Endothelial cell of umbilical vein (primary cell): ENCODE data around the gene PHKG2. TPM values are rescaled to one million over a fixed set of nuclear protein-coding genes. Genes with fewer than 3 reads are reported as not detected.

ENCODE experiments used
- BruUV-seq: library from RNA; stranded (reverse); fragments of 400-500 nt; replicated peaks from 2 replicates; lab custom pipeline; 2021; lab: Mats Ljungman, UMichigan
- CTCF ChIA-PET: fragments of 300-600, 350-600 bp; sonication (Branson Sonifier 250); formaldehyde crosslinking; loops from one replicate; lab custom pipeline; 2021; ENCODE audit warnings: antibody characterized with exemption, inconsistent platforms; lab: Charles Lee
- POLR2A ChIA-PET: fragments of 300-600, 350-600 bp; sonication (Branson Sonifier 250); formaldehyde crosslinking; loops from one replicate; lab custom pipeline; 2021; ENCODE audit warnings: antibody characterized with exemption, inconsistent platforms; lab: Charles Lee
- DNase-seq: peaks from one replicate; pipeline ENCODE4 v3.0.0-alpha.2; 2011; ENCODE audit warnings: low read depth, low spot score
- FAIRE-seq: peaks from 2 replicates; lab custom pipeline; 2011; peaks lifted over from hg19 to GRCh38; lab: Jason Lieb, UNC
- H2AFZ ChIP-seq: 2 replicates; pipeline ENCODE4 v1.6.0; 2012; ENCODE audit warnings: low read depth, low read length, control low read depth, inconsistent platforms
- H3K27ac ChIP-seq: 2 replicates; pipeline ENCODE4 v1.5.1; 2011; ENCODE audit warnings: low read depth, mild to moderate bottlenecking, control low read depth, low read length, moderate library complexity; ENCODE audit not compliant: insufficient read depth
- H3K27me3 ChIP-seq, 2 experiments: 2 replicates each; pipeline versions ENCODE4 v1.6.0 to v1.6.1; 2011; ENCODE audit warnings: low read length in 2 of 2, mixed read lengths in 1 of 2; ENCODE audit not compliant: control insufficient read depth in 2 of 2, insufficient read depth in 2 of 2
- H3K36me3 ChIP-seq, 2 experiments: 2 replicates in 1 of 2; 3 replicates in 1 of 2; pipeline ENCODE4 v1.5.1; 2011; ENCODE audit warnings: low read length in 2 of 2, mild to moderate bottlenecking in 1 of 2, moderate library complexity in 1 of 2; ENCODE audit not compliant: control insufficient read depth in 2 of 2, insufficient read depth in 2 of 2; ENCODE audit errors: extremely low read depth in 1 of 2
- H3K4me1 ChIP-seq: 3 replicates; pipeline ENCODE4 v1.5.1; 2011; ENCODE audit warnings: mild to moderate bottlenecking, low read length; ENCODE audit not compliant: control insufficient read depth, insufficient read depth; ENCODE audit errors: extremely low read depth
- H3K4me2 ChIP-seq: 2 replicates; pipeline ENCODE4 v1.6.1; 2011; ENCODE audit warnings: low read length, control low read depth, mixed read lengths; ENCODE audit not compliant: insufficient read depth
- H3K4me3 ChIP-seq, 3 experiments: fragments of 200-600 bp in 1 of 3; sonication (generic), shearing (Covaris generic) in 1 of 3; replicated peaks in 1 of 3; 2 replicates each; pipeline ENCODE4 v1.5.1; 2011 to 2016; ENCODE audit warnings: control low read depth in 3 of 3, low read length in 3 of 3, mild to moderate bottlenecking in 2 of 3, inconsistent platforms in 1 of 3, low read depth in 1 of 3, moderate library complexity in 1 of 3; ENCODE audit not compliant: insufficient read depth in 1 of 3
- H3K79me2 ChIP-seq: 2 replicates; pipeline ENCODE4 v1.6.0; 2012; ENCODE audit warnings: low read length, inconsistent platforms; ENCODE audit not compliant: control insufficient read depth, insufficient read depth
- H3K9ac ChIP-seq: replicated peaks from 2 replicates; pipeline ENCODE3; 2011; ENCODE audit warnings: low read length, control low read depth; ENCODE audit not compliant: insufficient read depth; ENCODE audit errors: extremely low read depth
- H3K9me1 ChIP-seq: replicated peaks from 3 replicates; pipeline ENCODE4 v1.6.0; 2011; ENCODE audit warnings: mild to moderate bottlenecking, low read length; ENCODE audit not compliant: control insufficient read depth, insufficient read depth; ENCODE audit errors: extremely low read depth
- H3K9me3 ChIP-seq: replicated peaks from 2 replicates; pipeline ENCODE4 v1.5.1; 2012; ENCODE audit warnings: low read length, inconsistent platforms; ENCODE audit not compliant: control insufficient read depth, insufficient read depth
- H4K20me1 ChIP-seq: replicated peaks from 2 replicates; pipeline ENCODE3; 2011; ENCODE audit warnings: mild to moderate bottlenecking, low read length; ENCODE audit not compliant: control insufficient read depth, insufficient read depth; ENCODE audit errors: extremely low read depth
- CTCF ChIP-seq, 2 donors: IDR thresholded peaks; 1 replicate in 1 of 2; 2 replicates in 1 of 2; pipeline ENCODE4 v1.5.1; 2011; ENCODE audit warnings: low read length in 2 of 2, mild to moderate bottlenecking in 2 of 2, moderate library complexity in 2 of 2, control low read depth in 1 of 2, inconsistent platforms in 1 of 2, low read depth in 1 of 2; ENCODE audit not compliant: insufficient read depth in 1 of 2; ENCODE audit errors: extremely low read depth in 1 of 2
- EZH2 ChIP-seq: IDR thresholded peaks from 2 replicates; pipeline ENCODE4 v1.6.1; 2012; ENCODE audit warnings: borderline replicate concordance, low read depth, mild to moderate bottlenecking, moderate library complexity, low read length, inconsistent platforms; ENCODE audit not compliant: severe bottlenecking
- FOS ChIP-seq: IDR thresholded peaks from 2 replicates; pipeline ENCODE4 v1.6.1; 2011; ENCODE audit warnings: mild to moderate bottlenecking, low read length, moderate library complexity, borderline replicate concordance; ENCODE audit not compliant: insufficient read depth
- GATA2 ChIP-seq: IDR thresholded peaks from 2 replicates; pipeline ENCODE4 v1.7.0; 2011; ENCODE audit warnings: low read depth, mild to moderate bottlenecking, moderate library complexity, mixed read lengths, low read length; ENCODE audit not compliant: insufficient read length, insufficient read depth
- JUN ChIP-seq: IDR thresholded peaks from 2 replicates; pipeline ENCODE4 v1.6.1; 2011; ENCODE audit warnings: borderline replicate concordance, low read depth; ENCODE audit not compliant: insufficient read length, insufficient read depth
- MAX ChIP-seq: IDR thresholded peaks from 2 replicates; pipeline ENCODE4 v1.6.1; 2011; ENCODE audit not compliant: insufficient read depth, insufficient read length
- MYC ChIP-seq: IDR thresholded peaks from one replicate; pipeline ENCODE4 v1.6.1; 2011; ENCODE audit warnings: mild to moderate bottlenecking, low read depth, low read length
- POLR2A ChIP-seq: IDR thresholded peaks from 2 replicates; pipeline ENCODE4 v1.6.1; 2012; ENCODE audit warnings: low read depth, mild to moderate bottlenecking, control low read depth, low read length
- POLR2AphosphoS5 ChIP-seq: IDR thresholded peaks from 2 replicates; pipeline ENCODE4 v1.6.1; 2012; ENCODE audit warnings: low read depth, mild to moderate bottlenecking, control low read depth, low read length, moderate library complexity; ENCODE audit not compliant: insufficient read depth
- dilution Hi-C: fragments of 300-500 bp; cut with MboI; formaldehyde crosslinking; loops from one replicate; pipeline ENCODE4 v1.15.0; 2019; ENCODE audit warnings: low sequenced_read_pairs; ENCODE audit not compliant: extremely low pct_ligation_motif_present
- intact Hi-C: fragments of 100-400 bp; cut with micrococcal nuclease; formaldehyde crosslinking; loops from one replicate; pipeline ENCODE4 v1.10.0; 2022
- polyA plus RNA-seq, 4 experiments: library from polyadenylated mRNA; depleted of rRNA in 3 of 4; stranded (reverse) in 3 of 4; unstranded in 1 of 4; fragments of >200 nt; gene quantifications; 2 replicates each; pipeline versions ENCODE4 v1.2.1 to v1.2.3, GENCODE V29; 2011 to 2012; ENCODE audit warnings: missing spikeins in 1 of 4
- total RNA-seq: library from RNA; stranded (reverse); gene quantifications from 2 replicates; pipeline ENCODE4 v1.2.3, GENCODE V29; 2021

Gene PHKG2
- total and polyA plus RNA-seq, 2 donors (not counting 3 experiments of a cell fraction or from before 2014, with no cell fraction given) = 33.0 to 48.8 TPM

- no peaks in the 10 kb centered on the region for H4K20me1 ChIP-seq
- H3K36me3 ChIP-seq = peaks cover 22 to 58% of the 10 kb centered on the region in 2 experiments
- H3K9me3 ChIP-seq = no peaks in the 10 kb centered on the region
- intact Hi-C loops = no loop called here
- FAIRE-seq = no peak
- no peaks in the 10 kb centered on the region for H3K9me1 ChIP-seq
- H2AFZ ChIP-seq = no peak overlapping the region
- H3K27me3 ChIP-seq = no peaks in the 10 kb centered on the region
- no peak overlapping the region for H3K9ac ChIP-seq
- no peak overlapping the region for H3K27ac ChIP-seq
- no peak for DNase-seq
- dilution Hi-C loops = no loop called here
- H3K79me2 ChIP-seq = peaks cover 22% of the 10 kb centered on the region
- H3K4me3 ChIP-seq = no peak overlapping the region
- H3K4me1 ChIP-seq = peaks cover 11% of the 10 kb centered on the region
- ChIA-PET POLR2A (no interaction called here), CTCF (no interaction called here)
- no TSS peak for BruUV-seq
- H3K4me2 ChIP-seq = no peak overlapping the region
- TF ChIP-seq FOS (no peak), EZH2 (no peak), POLR2AphosphoS5 (no peak), GATA2 (no peak), JUN (no peak), MYC (no peak), MAX (no peak)
Measured at GRCh38 chr16:30766933-30767284, 18.7 kb downstream of the PHKG2 start.

- dilution Hi-C loops (no loop called here), intact Hi-C loops (no loop called here)
- FAIRE-seq = no peak
- no peak overlapping the region for H3K4me2 ChIP-seq
- TF ChIP-seq GATA2 (no peak), POLR2AphosphoS5 (no peak), MAX (no peak), CTCF (IDR thresholded peaks at IDR 0.05; ENCODE audit: extremely low read depth in 1 of 2, insufficient read depth in 1 of 2, low read depth in 1 of 2, low read length in 2 of 2) (no peak), JUN (no peak), FOS (no peak), MYC (no peak), POLR2A (no peak)
- no peak overlapping the region for H3K4me3 ChIP-seq
- H3K27ac ChIP-seq = no peak overlapping the region
- H3K9me1 ChIP-seq = no peaks in the 10 kb centered on the region
- ChIA-PET CTCF (no interaction called here), POLR2A (no interaction called here)
- H3K9me3 ChIP-seq = no peaks in the 10 kb centered on the region
- H3K79me2 ChIP-seq = peaks cover 17% of the 10 kb centered on the region
- H3K4me1 ChIP-seq = peaks cover 7% of the 10 kb centered on the region
- DNase-seq = no peak
- no peaks in the 10 kb centered on the region for H4K20me1 ChIP-seq
- no peak overlapping the region for H3K9ac ChIP-seq
- no TSS peak for BruUV-seq
- H3K36me3 ChIP-seq = peaks cover 24 to 68% of the 10 kb centered on the region in 2 experiments
- no peaks in the 10 kb centered on the region for H3K27me3 ChIP-seq
- H2AFZ ChIP-seq = no peak overlapping the region
Measured at GRCh38 chr16:30767767-30768465, 19.7 kb downstream of the PHKG2 start.
